Stimulated activated naive CD8-positive, alpha-beta T cell treated with anti-CD3 and anti-CD28 coated beads, Interleukin-15, amount 100 ng/mL, for 72 hours (primary cell): ENCODE measurements around the gene GARIN6.
"Not testable (repeated sequence)": the region's sequence is repeated elsewhere in the genome, so short reads cannot be mapped to it uniquely, and the experiment has no call there.

Experiments used
- ATAC-seq: fragments of 150-1000 bp; cut with Tn5 transposase; 2 replicates; pipeline ENCODE4 v1.10.0; 2021; ENCODE audit warnings: mild to moderate bottlenecking, moderate library complexity
- DNase-seq, 2 donors: peaks; one replicate each; pipeline ENCODE4 v3.0.0; 2021 to 2022
- H3K27ac Mint-ChIP-seq, 2 donors: one replicate each; pipeline ENCODE4 v1.8.0; 2022; ENCODE audit warnings: mild to moderate bottlenecking in 2 of 2, mixed read lengths in 2 of 2, moderate library complexity in 2 of 2
- H3K27me3 Mint-ChIP-seq: one replicate; pipeline ENCODE4 v1.8.0; 2022; ENCODE audit warnings: mixed read lengths
- H3K4me1 Mint-ChIP-seq: one replicate; pipeline ENCODE4 v1.8.0; 2022; ENCODE audit warnings: mild to moderate bottlenecking, mixed read lengths
- H3K4me3 Mint-ChIP-seq, 2 donors: one replicate each; pipeline ENCODE4 v1.8.0; 2022; ENCODE audit warnings: mild to moderate bottlenecking in 2 of 2, mixed read lengths in 2 of 2, moderate library complexity in 1 of 2
- H3K9me3 Mint-ChIP-seq, 2 donors: one replicate each; pipeline ENCODE4 v1.8.0; 2022; ENCODE audit warnings: mixed read lengths in 2 of 2

GARIN6 gene

GRCh38 chr12:99647453-99647852 lies at the start of gene GARIN6:
GARIN6 (plus strand) TSS chr12:99647753; CDS start chr12:99648175, 422 bp downstream.
- H3K4me1 Mint-ChIP-seq = no peaks in the 10 kb centered on the region
- H3K27ac Mint-ChIP-seq = peak within 1 kb of the TSS in 1 of 2 donors; percentile 19
- no peak for DNase-seq
- ATAC-seq = peak; percentile 20
- peaks cover 0 to 4% of the 10 kb centered on the region in 2 donors for H3K9me3 Mint-ChIP-seq
- H3K27me3 Mint-ChIP-seq = no peaks in the 10 kb centered on the region
- H3K4me3 Mint-ChIP-seq = no peak within 1 kb of the TSS

- DNase-seq (no peak), ATAC-seq (no peak)
- peaks cover 8 to 9% of the 10 kb centered on the region in 2 donors for H3K9me3 Mint-ChIP-seq
- no peak overlapping the region for H3K4me3 Mint-ChIP-seq
- H3K4me1 Mint-ChIP-seq = no peaks in the 10 kb centered on the region
- H3K27me3 Mint-ChIP-seq = no peaks in the 10 kb centered on the region
- no peak overlapping the region for H3K27ac Mint-ChIP-seq
Measured at GRCh38 chr12:99598785-99599184, 48.8 kb upstream of the GARIN6 start.

DNA sequence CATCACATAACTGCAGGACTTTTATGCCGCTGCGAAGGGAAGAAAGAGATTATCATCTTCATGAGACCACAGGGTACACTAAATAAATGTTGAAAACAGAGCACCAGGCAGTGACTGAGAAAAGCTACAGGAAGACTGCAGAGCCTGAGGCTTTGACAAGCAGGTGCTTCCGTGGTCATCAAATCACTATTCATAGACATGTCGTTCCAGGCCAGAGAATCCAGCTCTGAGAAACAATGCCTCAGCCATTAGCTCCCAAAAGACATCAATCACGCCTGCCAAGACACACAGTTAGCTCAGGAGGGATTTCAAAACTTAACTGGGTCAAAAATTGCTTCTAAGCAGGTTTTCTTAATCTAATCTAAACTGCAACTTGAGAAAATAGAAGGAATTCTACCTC lies 47.2 kb upstream of the GARIN6 start:
- H3K27me3 Mint-ChIP-seq = no peaks in the 10 kb centered on the region
- ATAC-seq = no peak

DNA sequence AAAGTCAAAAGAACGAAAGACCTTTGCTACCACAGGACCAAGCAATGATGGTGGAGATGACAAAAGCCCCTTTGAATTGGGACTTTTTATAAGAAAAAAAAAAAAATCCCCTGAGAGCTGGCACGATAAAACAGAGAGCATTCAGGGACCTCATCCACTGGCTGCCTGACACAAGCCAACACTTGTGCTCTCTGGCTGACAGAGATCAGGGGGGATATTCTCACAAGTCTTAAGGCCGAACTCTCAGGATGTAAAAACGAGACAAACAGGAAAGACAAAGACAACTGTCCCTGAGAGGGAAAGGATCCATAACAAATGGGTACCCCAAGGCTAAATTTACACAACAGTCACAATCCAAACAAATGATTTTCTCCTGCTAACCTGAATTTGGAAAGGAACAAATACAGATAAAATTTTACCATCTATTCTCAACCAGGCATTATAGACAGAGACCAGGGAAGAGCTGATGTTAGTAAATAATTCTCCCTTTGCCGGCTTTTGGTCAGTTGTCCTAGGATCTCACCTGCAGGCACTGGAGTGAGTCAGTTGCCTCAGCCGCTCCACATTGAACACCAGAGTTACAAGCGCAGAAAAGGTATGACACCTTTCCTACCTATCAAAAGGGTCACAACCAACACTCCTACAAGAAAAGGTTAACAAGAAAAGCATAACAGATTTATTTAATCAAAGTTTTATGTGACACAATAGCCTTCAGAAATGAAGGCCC lies 37.9 kb upstream of the GARIN6 start:
- peaks cover 0 to 9% of the 10 kb centered on the region in 2 donors for H3K9me3 Mint-ChIP-seq
- ATAC-seq (no peak), DNase-seq (no peak)
- no peaks in the 10 kb centered on the region for H3K4me1 Mint-ChIP-seq
- H3K4me3 Mint-ChIP-seq = no peak overlapping the region
- no peaks in the 10 kb centered on the region for H3K27me3 Mint-ChIP-seq
- no peak overlapping the region for H3K27ac Mint-ChIP-seq

More for the DNA sequence above, 47.2 kb upstream of the GARIN6 start:
- DNase-seq = no peak
- Mint-ChIP-seq H3K4me3 (no peak overlapping the region), H3K4me1 (no peaks in the 10 kb centered on the region), H3K27ac (no peak overlapping the region), H3K9me3 (peaks cover 8 to 9% of the 10 kb centered on the region in 2 donors)

GRCh38 chr12:99611117-99611516 lies 36.4 kb upstream of the GARIN6 start:
- DNase-seq (no peak), ATAC-seq (no peak)
- peaks cover 0 to 16% of the 10 kb centered on the region in 2 donors for H3K9me3 Mint-ChIP-seq
- no peaks in the 10 kb centered on the region for H3K4me1 Mint-ChIP-seq
- H3K27me3 Mint-ChIP-seq = no peaks in the 10 kb centered on the region
- no peak overlapping the region for H3K4me3 Mint-ChIP-seq
- H3K27ac Mint-ChIP-seq = no peak overlapping the region

- no peaks in the 10 kb centered on the region for H3K27me3 Mint-ChIP-seq
- DNase-seq (no peak), ATAC-seq (no peak)
- peaks cover 0 to 16% of the 10 kb centered on the region in 2 donors for H3K9me3 Mint-ChIP-seq
- H3K27ac Mint-ChIP-seq = no peak overlapping the region
- H3K4me3 Mint-ChIP-seq = no peak overlapping the region
- H3K4me1 Mint-ChIP-seq = no peaks in the 10 kb centered on the region
Measured at GRCh38 chr12:99611599-99611998, 36.0 kb upstream of the GARIN6 start.

GRCh38 chr12:99618657-99619056 lies 28.9 kb upstream of the GARIN6 start:
- Mint-ChIP-seq H3K9me3 (peaks cover 0 to 25% of the 10 kb centered on the region in 2 donors), H3K4me1 (no peaks in the 10 kb centered on the region), H3K4me3 (no peak overlapping the region), H3K27ac (no peak overlapping the region), H3K27me3 (no peaks in the 10 kb centered on the region)
- DNase-seq (no peak), ATAC-seq (no peak)

- H3K9me3 Mint-ChIP-seq = peaks cover 0 to 24% of the 10 kb centered on the region in 2 donors
- peak; percentile 2 to 11 for DNase-seq
- no peaks in the 10 kb centered on the region for H3K27me3 Mint-ChIP-seq
- H3K4me3 Mint-ChIP-seq = no peak overlapping the region
- H3K27ac Mint-ChIP-seq = no peak overlapping the region
- peak; percentile 23 for ATAC-seq
- no peaks in the 10 kb centered on the region for H3K4me1 Mint-ChIP-seq
Measured at GRCh38 chr12:99619389-99620158, 28.0 kb upstream of the GARIN6 start.

GRCh38 chr12:99620159-99620479 lies 27.4 kb upstream of the GARIN6 start:
- peaks cover 0 to 19% of the 10 kb centered on the region in 2 donors for H3K9me3 Mint-ChIP-seq
- H3K4me1 Mint-ChIP-seq = no peaks in the 10 kb centered on the region
- DNase-seq = no peak
- no peak for ATAC-seq
- no peaks in the 10 kb centered on the region for H3K27me3 Mint-ChIP-seq
- H3K27ac Mint-ChIP-seq = no peak overlapping the region
- H3K4me3 Mint-ChIP-seq = no peak overlapping the region

DNA sequence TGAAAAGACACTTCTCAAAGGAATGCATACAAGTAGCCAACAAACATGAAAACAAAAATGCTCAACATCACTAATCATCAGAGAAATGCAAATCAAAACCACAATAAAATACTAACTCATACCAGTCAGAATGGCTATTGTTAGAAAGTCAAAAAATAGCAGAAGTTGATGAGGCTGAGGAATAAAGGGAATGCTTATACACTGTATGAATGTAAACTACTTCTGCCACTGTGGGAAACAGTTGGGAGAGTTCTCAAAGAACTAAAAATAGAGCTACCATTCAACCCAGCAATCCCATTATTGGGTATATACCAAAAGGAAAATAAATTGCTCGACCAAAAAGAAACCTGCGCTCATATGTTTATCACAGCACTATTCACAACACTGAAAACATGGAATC lies 23.0 kb upstream of the GARIN6 start:
- not testable (repeated sequence) for H3K27me3 Mint-ChIP-seq, ATAC-seq

GRCh38 chr12:99627459-99627858 lies 20.1 kb upstream of the GARIN6 start:
- ATAC-seq = no peak
- no peaks in the 10 kb centered on the region for H3K27me3 Mint-ChIP-seq
- H3K27ac Mint-ChIP-seq = no peak overlapping the region
- peaks cover 0 to 9% of the 10 kb centered on the region in 2 donors for H3K9me3 Mint-ChIP-seq
- DNase-seq = no peak
- H3K4me1 Mint-ChIP-seq = no peaks in the 10 kb centered on the region
- no peak overlapping the region for H3K4me3 Mint-ChIP-seq

More for the DNA sequence above, 23.0 kb upstream of the GARIN6 start:
- H3K9me3 Mint-ChIP-seq, H3K27ac Mint-ChIP-seq, H3K4me1 Mint-ChIP-seq, DNase-seq, H3K4me3 Mint-ChIP-seq: not testable (repeated sequence)

- H3K27me3 Mint-ChIP-seq = no peaks in the 10 kb centered on the region
- no peak overlapping the region for H3K4me3 Mint-ChIP-seq
- H3K9me3 Mint-ChIP-seq = peaks cover 0 to 5% of the 10 kb centered on the region in 2 donors
- ATAC-seq (no peak), DNase-seq (no peak)
- no peak overlapping the region for H3K27ac Mint-ChIP-seq
- H3K4me1 Mint-ChIP-seq = no peaks in the 10 kb centered on the region
Measured at GRCh38 chr12:99644629-99645028, 2.9 kb upstream of the GARIN6 start.

- Mint-ChIP-seq H3K9me3 (peaks cover 0 to 4% of the 10 kb centered on the region in 2 donors), H3K4me1 (no peaks in the 10 kb centered on the region), H3K4me3 (no peak overlapping the region), H3K27ac (no peak overlapping the region), H3K27me3 (no peaks in the 10 kb centered on the region)
- peak; percentile 40 for ATAC-seq
- no peak for DNase-seq
Measured at GRCh38 chr12:99648183-99648582, 630 bp downstream of the GARIN6 start.

DNA sequence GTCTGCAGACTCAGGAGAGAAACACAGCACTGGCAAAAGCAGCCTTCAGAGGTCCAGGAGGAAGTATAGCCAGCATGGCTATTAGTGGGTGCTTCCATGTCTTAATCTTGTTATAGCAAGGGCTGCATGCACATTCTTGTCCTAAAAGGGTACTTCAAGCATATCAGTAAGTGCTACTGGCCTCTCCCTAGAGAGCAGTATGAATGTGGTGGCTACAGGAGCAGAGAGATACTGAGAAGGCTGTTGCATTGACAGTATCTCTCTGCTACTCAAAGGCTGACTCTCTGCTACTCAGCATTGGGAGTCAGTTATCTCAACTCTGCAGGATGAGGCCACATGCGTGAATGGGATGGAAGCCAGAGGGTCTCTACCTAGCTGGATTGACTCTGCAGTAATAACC lies 2.0 kb downstream of the GARIN6 start:
- Mint-ChIP-seq H3K4me3 (no peak overlapping the region), H3K27me3 (no peaks in the 10 kb centered on the region), H3K9me3 (peaks cover 0 to 4% of the 10 kb centered on the region in 2 donors), H3K27ac (no peak overlapping the region), H3K4me1 (no peaks in the 10 kb centered on the region)
- DNase-seq = no peak
- ATAC-seq = no peak

DNA sequence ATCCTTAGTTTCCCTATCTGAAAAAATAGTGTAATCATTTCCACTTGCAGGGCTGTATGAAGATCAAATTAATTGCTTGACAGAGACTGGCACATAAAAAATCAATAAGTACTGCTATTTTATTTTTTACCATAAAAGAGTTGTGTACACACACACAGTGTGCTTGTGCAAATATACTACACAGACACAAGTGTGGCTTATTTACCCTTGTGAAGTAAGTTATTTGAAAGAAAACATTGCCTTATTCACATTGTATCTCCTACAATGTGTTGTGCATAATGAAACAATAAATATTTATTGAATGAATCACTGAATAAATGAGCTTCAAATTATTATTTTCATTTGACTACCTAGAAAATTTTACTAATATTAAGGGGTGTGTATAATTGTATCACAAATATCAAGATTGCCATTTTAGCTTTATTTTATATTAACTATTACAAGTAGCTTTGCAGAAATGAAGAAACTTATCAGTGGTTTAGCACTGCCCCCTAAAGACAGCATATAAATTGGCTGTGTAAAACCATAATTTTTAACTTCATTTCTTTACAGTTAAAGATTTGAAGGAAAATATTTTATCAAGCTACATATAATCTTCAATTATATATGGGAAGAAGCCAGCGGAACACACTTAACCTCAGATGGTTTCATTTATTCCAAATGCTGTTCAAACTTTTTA lies 11.3 kb downstream of the GARIN6 start:
- no peak for DNase-seq
- ATAC-seq = no peak
- H3K4me1 Mint-ChIP-seq = no peaks in the 10 kb centered on the region
- no peak overlapping the region for H3K27ac Mint-ChIP-seq
- H3K4me3 Mint-ChIP-seq = no peak overlapping the region
- no peaks in the 10 kb centered on the region for H3K27me3 Mint-ChIP-seq
- no peaks in the 10 kb centered on the region for H3K9me3 Mint-ChIP-seq

- DNase-seq (no peak), ATAC-seq (no peak)
- no peak overlapping the region for H3K4me3 Mint-ChIP-seq
- peaks cover 7 to 13% of the 10 kb centered on the region in 2 donors for H3K9me3 Mint-ChIP-seq
- no peak overlapping the region for H3K27ac Mint-ChIP-seq
- no peaks in the 10 kb centered on the region for H3K4me1 Mint-ChIP-seq
- H3K27me3 Mint-ChIP-seq = no peaks in the 10 kb centered on the region
Measured at GRCh38 chr12:99670635-99671034, 23.1 kb downstream of the GARIN6 start.
